Activated CD4-positive, alpha-beta T cell treated with anti-CD3 and anti-CD28 coated beads, Interleukin-2, Interleukin-4, amounts not matched to agents 100 ng/mL and 50 ng/mL, durations not matched to agents 16 hours and 8 hours (primary cell): Measurements from ENCODE around the gene KLHL2.

Source experiments
- DNase-seq: peaks from one replicate; pipeline ENCODE4 v3.0.0-alpha.2; 2020; ENCODE audit warnings: low spot score

KLHL2 gene

DNA sequence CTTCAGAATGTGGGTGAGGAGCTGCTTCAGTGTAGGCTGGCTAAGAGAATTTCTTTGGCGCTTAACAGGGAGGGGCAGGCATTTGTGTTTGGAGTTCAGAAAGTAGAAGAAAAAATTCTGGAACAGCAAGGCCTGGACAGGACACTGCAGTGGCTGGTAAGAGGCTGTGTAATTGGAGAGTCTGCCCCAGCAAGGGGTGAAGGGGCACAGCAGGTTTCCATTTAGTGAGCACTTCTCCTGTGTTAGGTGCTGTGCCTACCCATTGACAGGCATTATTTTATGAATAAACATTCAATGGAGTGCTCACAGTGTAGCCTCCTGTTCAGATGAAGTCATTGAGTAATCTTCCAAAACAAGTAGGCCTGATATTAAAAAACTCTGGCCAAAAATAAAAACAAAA is 160.8 kb downstream of the KLHL2 start:
- DNase-seq = no peak

DNA sequence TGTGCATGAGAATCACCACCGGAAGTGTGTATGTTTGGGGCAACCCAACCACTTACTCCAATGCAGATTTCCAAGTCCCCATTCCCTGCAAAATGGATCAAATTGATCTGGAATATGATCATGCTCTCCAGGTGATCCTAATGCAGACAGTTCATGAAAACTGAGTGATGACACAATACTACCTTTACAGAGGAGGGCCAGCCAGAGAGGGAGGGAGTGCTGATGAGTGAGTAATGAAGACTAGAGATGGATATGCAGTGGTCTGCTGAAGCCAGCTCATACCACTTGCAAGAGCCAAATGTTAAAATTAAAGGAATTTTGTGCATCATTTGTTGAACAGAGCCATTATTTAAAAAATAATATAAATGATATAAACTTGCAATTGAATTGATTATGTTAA is 161.2 kb downstream of the KLHL2 start:
- DNase-seq = no peak

DNA sequence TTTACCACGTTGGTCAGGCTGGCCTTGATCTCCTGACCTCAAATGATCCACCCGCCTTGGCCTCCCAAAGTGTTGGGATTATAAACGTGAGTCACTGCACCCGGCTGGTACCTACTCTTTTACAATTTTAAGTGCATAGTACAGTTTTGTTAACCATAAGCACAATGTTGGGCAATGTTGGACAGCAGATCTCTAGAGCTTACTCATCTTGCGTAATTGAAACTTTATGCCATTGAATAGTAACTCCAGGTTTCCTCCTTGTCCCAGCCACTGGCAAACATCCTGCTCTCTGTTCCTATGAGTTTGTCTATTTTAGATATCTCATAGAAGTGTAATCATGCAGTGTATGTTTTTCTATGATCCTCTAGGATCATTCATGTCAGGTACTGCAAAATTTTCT is 162.2 kb downstream of the KLHL2 start:
- DNase-seq = no peak

DNA sequence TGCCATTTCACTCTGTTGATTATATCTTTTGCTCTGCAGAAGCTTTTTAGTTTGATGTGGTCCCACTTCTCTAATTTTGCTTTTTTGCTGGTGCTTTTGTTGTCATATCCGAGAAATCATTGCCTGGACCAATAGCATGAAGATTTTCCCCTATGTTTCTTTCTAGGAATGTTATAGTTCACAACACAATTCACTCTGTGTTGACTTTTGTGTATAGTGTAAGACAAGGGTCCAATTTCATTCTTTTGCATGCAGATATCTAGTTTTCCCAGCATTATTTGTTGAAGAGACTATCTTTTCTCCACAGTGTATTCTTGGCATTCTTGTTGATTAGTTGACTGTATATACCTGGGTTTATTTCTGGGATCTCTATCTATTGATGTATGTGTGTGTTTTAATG is 163.2 kb downstream of the KLHL2 start:
- no peak for DNase-seq
